HG03060 (cell line): ENCODE results near the gene DCAF6.

ENCODE experiments used
- ATAC-seq: cut with Tn5 transposase; IDR thresholded peaks from one replicate; pipeline ENCODE4 v1.9.1; 2021; ENCODE audit warnings: low read depth, moderate number of reproducible peaks; ENCODE audit not compliant: unreplicated experiment

Gene DCAF6

DNA sequence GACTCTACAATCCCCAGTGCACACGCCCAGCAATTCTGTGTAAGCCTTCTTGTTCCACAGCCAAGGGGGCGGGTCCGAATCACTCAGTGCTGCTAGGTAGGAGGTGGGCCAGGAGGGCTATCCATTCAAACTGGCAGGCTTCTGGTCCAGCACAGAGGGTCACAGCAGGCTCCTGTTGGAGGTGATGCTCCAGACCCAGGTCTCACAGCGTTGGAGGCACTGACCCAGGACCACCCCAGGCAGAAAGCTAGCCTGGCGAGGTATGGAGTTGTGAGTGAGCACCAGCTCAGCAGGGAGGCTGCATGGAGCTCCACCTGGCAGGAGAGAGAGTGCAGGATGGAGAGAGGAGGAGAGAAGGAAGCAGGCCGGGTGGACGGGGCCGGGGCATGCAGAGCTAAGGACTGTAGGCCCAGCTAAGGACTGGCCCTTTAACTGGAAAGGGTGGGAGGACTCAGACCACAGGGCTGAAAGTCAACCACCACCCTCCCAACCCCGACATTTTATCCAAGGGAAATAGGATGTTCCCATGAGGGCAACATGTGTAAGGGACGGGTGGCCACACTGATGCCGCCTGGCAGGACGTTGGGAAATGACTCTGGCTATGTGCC, 161.5 kb downstream of the DCAF6 start:
- ATAC-seq: no peak

DNA sequence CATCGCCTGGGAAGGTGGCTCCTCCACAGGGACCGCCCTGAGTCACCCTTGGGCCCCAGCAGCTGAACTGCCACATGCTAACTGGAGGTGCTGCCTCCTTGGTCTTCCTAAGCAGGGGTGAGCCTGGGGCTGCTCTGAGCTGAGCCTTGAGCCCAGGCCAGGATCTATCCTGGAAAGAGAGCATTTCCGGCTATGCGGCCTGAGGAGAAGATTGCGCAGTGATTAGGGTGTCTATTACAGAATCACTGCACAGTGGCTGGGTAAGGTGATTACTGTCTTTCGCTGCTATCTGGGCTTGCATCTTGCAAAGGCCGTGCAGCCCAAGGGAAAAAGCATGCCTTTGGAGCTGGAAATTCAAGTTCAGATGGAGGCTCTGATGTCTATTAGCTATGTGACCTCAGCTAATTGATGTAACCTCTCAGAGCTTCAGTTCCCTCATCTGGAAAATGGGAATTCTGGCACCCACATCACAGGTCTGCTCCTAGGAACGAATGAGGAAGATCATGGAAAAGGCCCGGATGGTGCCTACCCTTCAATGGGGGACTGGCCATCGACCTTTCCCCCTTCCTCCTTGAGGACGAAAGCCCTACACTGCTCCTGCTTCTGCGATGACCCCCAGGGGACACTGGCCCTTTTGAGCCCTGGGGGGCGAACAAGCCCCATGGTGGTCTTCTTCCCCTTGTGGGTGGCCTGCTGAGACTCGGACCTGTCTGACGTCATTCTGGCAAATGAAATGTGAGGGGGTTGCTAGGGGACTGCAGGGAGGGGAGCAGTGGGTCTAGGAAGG, 162.2 kb downstream of the DCAF6 start:
- no peak for ATAC-seq

- no peak for ATAC-seq
Observed at GRCh38 chr1:168099337-168099801, 162.9 kb downstream of the DCAF6 start.

DNA sequence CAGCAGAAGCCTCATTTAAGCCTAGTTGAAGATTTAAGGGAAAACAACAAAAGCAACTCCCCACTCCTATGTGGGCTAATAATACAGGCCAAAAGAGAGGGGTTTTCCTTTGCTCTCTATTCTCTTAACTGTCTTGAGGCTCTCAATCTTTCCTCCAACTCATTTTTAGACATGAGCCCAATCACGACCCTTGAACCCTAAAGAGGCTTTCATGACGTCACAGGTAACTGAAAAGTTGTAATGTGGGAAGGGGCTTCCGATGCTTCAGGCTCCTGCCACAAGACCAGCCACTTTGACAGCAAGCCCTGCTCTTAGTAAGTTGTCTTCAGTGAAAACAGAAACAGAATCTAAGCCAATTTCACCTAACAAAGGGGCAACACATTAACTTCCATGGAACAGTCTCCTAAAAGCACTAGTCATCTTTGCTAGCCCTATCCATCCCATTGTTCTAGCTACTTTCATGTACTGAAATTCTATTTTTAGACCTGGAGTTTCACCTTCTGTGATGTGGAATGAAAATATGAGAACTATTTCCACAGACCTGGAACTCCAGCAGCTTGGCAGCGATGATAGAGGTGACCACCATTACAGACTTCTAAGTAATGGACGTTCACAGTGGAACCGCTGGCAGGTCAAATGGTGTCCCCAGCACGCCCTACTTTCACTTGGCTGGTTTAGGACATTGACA, 164.0 kb downstream of the DCAF6 start:
- no peak for ATAC-seq

DNA sequence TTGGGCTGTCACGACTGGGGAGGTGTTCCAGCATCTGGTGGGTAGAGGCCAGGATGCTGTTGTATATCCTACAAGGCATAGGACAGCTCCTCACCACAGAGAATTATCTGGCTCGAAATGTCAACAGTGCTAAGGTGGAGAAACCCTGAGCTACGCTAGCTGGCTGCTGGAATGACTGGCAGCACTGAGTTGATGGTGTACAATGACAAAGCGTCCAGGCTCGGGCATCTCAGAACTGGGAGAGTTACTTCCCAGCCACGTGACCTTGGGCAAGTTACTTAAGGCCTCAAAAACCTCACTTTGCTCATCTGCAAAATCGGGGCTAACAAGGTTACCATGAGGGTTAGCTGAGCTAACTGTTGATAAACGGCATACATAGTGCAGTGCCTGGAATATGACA, 164.9 kb downstream of the DCAF6 start:
- no peak for ATAC-seq

- no peak for ATAC-seq
Observed at GRCh38 chr1:168102487-168102886, 166.0 kb downstream of the DCAF6 start.

- no peak for ATAC-seq
Observed at GRCh38 chr1:168104535-168104934, 168.1 kb downstream of the DCAF6 start.

DNA sequence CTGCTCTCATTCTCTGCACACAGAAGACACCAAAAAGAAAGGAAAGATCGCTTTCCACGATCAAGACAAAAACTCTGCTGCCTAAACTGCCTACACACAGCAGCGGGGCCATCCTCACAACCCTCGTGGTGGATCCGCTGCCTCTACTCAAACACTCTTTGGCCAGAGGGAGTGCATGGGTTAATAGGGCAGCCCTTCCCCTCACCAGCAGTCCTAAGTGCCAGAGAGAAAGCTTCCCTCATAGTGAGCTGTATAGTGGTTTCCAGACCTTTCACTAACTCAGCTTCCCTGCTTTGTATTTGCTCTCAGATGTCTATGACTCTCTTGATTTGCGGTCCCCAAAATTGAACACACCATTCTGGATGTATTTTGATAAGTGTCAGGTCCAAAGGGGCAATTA, 169.4 kb downstream of the DCAF6 start:
- ATAC-seq: no peak

GRCh38 chr1:168106274-168106673, 169.8 kb downstream of the DCAF6 start:
- ATAC-seq: no peak

GRCh38 chr1:168110896-168111545, 174.5 kb downstream of the DCAF6 start:
- ATAC-seq: no peak

DNA sequence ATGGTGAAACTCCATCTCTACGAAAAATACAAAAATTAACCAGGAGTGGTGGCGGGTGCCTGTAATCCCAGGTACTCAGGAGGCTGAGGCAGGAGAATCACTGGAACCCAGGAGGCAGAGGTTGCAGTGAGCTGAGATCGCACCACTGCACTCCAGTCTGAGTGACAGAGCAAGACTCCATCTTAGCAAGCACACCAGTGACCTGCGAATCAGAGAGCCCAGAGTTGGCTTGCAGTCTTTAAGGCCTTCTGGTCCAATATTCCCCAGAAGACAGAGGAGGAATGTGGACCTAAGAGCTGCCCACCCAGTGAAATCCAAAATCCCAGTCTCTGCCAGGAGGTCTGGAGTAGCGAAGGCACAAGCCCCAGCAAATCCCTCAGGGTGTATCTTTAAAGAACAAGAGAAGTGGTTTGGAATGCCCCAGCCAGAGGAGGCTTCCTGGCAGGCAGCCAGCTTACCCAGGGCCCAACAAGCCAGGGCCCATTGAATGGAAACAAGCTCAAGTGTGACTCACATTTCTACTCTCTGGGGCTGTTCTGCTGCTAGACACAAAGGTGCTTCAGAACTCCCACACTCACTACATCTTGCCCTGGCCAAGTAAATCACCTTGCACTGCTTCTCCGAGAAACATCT, 176.3 kb downstream of the DCAF6 start:
- no peak for ATAC-seq

- ATAC-seq: no peak
Observed at GRCh38 chr1:168114845-168115244, 178.4 kb downstream of the DCAF6 start.

GRCh38 chr1:168116327-168116799, 179.9 kb downstream of the DCAF6 start:
- ATAC-seq: no peak

GRCh38 chr1:168119750-168120149, 183.3 kb downstream of the DCAF6 start:
- ATAC-seq: no peak

DNA sequence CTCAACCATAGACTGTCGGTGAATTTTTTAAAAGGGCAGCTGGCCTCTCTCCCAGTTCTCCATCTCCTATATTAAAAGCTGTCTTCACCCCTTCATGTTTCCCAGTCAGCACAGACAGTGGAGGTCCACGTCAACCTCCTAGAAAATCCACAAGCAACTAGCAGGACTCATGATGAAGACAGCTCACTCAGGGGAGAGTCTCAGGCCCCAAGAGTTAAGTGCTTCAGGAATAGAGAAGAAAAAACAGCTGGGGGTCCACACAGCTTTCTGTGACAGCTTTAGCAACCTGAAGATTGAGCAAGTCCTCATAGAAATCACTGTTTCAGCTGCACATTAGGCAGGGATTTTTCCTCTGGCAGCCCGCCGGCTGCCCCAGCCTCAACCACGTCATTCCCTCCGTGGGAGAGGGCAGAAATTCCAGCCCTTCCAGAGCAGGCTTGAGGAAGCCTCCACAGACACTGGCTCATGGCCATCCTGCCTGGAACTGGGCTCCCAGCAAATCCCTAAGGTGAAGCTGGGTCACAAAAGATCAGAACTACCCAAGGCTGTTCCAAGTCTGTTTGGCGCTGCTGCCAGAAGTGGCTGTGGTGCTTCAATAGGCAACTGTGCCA, 185.0 kb downstream of the DCAF6 start:
- ATAC-seq: no peak

DNA sequence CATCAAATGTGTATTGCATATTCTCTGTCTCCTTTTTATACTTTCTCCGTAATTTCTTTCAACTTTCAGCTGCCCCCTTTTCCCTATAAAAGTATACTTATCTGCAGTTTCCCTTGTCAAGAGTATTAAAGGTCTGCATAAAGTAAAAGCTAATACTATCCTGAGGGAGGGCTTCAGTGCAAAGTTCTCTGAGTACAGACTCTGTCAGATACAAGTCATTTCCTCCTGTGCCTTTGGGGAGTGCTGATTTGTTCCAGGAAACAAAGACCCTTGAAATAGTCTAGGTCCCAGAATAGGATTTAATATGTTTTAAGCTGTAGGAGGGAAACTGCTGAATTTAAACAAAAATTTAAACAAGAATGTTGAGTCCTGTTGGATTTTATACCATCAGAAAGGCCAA, 188.6 kb downstream of the DCAF6 start:
- no peak for ATAC-seq
